Measurements from ENCODE around the gene ATP11A.

Gene ATP11A

DNA sequence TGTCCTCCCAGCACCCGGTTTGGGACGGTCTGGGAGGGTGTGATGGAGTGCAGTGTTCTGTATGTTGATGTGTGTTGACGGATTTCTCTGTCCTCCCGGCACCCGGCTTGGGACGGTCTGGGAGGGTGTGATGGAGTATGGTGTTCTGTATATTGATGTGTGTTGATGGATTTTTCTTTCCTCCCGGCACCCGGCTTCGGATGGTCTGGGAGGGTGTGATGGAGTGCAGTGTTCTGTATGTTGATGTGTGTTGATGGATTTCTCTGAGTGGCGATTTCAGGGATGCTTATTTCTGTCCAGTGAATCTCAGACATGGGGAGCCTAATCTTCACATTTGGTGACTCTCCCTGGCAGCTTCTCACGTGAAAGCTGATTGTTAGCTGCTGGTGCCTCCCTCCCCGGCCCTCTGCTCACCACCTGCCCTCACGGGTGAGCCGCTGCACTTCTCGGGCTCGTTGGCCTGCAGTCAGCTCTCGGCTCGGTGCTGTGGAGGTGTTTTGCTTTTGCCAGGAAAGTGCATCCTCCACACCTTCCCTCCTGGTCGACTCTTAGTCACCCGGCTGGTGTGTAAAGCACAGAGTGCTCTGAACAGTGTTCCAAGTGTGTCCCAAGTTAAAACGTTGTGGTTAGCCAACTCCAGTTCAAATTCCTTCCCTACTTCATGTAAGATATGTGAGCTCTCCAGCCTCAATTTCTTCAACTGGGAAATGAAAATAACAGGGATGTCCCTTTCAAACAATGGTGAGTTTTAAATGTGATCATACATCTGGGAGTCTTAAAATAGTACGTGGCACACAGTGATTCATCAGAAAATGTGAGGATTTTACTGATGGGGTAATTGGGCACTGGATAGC, 54.6 kb downstream of the ATP11A start:
- DNase-seq: peak; percentile 32

DNA sequence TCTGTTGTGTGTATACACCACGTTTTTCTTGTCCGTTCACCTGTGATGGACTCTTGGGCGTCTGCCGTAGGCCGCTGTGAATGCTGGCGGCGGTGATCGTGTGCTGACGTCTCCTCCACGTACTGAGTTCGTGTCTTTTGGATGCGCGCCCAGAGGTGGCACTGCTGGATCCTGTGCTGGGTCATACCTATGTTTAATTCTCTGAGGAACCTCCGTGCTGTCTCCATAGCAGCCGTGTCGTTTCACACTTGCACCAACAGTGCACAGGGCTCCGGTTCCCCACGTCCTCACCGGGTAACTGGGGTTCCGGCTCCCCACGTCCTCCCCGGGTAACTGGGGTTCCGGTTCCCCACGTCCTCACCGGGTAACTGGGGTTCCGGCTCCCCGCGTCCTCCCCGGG, 56.2 kb downstream of the ATP11A start:
- DNase-seq: no peak

DNA sequence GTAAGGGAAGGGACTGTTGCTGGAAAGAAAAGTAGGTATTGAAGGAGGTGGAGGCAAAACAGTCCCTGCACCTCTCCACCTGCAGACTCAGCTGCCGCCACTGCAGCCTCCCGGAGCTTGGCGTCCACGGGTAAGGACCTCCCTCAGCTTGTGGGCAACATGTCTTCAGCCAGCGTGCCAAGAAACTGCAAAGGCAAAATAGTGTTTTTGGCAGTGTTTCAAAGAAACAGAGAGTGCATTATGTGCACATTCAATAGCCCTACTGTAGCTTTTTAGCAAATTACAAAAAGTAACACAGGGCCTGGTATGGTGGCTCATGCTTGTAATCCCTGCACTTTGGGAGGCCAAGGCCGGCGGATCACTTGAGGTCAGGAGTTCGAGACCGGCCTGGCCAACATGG, 57.4 kb downstream of the ATP11A start:
- no peak for DNase-seq

DNA sequence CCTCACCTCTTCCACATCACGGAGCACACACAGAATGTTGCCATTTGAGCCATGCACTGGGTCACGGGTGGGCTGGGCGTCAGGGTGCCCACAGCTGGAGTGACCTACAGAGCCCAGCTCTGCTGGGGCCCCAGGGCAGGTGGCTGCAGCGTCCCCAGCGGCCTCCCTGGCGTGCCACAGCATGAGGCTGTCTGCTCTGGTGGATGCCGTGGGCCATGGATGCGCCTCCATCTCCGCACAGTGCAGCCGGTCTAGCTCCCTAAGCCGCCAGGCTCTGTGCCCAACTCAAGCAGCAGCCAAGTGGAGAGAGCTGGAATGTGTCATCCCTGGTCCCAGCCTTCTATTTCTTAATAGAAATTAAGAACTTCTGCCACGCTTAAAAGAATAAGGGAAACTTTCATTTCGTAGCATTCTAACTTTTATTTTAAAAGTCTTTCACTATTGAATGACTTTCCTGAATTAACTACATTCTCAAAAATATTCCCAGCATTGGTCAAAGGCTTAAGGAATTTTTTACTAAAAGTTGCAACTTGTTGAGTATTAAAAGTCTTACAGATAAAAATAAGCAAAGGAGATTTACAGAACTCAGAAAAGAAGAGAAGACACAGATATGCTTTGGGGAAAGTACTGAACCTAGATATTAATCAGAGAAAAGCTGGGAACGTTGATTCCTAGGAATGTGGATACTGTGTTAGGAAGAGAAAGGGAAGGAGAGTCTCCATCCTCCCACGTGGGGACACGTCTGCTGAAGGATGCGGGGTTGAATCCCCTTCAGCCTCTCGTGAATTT, 59.3 kb downstream of the ATP11A start:
- no peak for DNase-seq

DNA sequence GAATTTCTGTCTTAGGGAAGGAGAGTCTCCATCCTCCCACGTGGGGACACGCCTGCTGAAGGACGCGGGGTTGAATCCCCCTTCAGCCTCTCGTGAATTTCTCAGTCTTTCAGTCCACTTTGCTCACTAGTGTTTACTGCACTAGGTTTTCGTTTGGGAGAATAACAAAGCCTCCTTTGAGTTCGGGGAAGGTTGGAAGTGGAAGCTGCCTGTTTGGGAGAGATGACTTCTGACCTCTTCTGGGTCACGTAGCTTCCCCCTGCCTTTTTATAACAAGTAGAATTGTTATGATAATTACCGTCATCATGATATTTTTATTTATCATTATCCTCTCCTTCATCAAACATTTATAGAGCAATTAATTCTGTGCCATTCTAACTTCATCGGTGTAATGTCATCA, 60.7 kb downstream of the ATP11A start:
- no peak for DNase-seq

DNA sequence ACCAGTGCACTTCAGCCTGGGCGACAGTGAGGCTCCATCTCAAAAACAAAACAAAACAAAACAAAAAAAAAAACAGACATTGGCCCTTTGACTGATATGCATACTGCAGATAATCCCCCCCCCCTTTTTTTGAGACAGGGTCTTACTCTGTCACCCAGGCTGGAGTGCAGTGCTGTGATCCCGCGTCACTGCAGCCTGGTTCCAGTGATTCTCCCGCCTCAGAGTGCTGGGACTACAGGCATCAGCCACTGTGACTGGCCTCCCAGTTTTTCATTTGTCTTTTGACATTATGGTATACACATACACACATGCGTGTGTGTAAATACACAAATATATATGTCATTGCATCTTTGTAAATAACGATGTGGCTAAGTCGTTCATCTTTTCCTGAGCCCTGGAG, 61.8 kb downstream of the ATP11A start:
- no peak for DNase-seq

DNA sequence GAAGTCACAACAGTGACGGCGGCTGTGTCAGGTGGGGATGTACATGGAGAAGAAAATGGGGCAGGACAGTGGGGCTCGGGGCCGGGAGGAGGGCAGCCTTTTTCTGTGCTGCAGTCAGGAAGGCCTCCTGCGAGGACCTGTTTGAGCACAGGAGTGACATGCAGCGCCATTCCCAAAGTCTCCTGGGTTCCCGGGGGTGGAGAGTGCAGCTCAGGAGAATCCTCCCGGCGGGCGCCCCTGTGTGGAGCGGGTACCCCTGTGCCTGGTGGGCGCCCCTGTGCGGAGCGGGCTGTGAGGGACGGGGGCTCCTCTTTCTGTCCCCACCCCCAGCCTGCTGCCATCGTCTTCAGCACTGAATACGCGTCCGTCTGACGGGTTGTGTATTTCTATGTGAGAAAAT, 62.4 kb downstream of the ATP11A start:
- no peak for DNase-seq

DNA sequence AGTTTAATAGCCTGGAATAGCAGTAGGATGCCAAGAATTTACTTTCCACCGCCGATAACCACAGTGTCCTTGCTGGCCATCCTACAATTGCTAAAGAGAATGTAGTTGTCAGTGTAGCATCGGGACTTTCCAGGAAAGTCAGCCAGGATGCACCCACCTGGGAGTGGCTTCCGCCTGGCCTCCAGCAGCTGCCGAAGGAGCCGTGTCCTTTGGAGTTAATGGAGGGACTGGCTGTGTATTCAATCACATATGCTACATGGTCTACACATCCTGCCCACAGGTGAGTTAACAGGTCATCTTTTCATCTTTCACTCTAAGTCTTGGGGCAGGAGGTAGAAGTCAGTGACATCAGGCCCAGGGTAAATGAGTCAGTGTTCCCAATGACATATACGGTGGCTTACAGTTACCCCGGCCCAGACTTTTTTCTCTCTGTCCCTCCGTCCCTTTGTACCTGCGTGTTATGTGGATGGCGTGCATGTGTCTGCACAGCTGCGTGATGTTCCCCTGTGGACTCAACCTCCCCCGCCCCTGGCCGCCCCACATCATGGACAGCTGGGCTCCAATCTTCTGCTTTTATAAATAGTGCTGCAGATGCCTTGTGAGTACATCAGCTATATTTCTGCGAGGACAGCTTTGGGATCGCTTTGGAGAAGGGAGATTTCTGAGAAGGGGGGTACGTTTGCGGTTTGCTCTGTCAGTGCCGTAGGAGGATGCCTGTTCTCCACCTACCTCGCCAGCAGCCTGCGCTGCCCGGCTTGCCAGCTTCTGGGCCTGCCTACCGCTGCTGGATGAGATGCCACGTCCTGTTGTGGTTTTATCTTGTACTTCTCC, 63.1 kb downstream of the ATP11A start:
- no peak for DNase-seq

DNA sequence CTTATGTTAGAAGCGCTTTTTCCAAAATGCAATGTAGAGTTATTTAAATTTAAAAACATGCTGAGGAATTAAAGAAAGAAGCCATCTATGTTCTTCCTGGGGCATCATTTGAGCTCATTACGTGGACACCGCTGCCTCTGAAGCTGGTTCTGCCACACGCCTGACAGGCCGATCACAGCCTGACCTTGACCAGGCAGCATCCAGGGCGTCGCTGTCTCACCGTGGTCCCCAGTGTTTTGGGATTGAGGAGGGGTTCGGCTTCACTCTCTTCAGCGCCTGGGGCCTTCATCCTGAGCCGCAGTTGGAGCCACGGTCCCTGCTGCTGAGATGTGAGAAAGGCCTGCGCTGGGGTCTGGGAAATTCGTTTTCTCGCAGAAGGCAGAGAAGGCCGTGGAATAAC, 64.0 kb downstream of the ATP11A start:
- DNase-seq: no peak

DNA sequence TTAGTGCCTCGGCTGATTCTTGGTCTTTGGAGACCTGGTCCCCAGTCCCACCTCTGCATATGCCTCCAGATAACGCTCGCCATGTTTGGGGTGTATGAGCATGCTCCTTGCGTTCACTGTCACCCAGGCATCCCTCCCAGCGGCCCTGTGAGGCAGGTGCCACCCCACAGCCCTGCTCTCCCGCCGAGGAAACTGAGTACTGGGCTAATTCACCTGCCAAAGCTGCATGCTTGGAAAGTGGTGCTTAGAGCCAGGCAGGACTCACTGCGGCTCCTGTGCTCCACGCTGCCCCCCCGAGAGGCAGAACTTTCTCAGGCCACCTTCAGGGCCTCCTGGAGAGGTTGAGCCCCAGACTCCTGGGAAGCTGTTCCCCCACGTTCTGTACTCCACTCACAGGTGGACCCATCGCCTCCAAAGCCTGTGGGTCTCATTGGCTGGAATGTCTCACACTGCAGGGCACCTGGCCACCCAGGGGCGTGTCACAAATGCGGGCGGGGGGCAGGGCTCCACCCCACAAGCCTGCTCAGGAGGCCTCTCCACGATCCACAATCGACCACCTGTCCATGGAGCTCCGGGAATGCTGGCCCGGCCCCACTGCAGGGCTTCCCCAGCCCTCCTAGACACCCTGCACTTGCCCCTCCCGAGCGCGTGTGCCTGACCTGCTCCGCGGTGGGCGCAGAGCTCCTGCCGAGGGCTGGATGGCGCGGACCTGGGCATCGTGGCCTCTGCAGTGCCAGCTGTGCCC, 64.6 kb downstream of the ATP11A start:
- DNase-seq: no peak

DNA sequence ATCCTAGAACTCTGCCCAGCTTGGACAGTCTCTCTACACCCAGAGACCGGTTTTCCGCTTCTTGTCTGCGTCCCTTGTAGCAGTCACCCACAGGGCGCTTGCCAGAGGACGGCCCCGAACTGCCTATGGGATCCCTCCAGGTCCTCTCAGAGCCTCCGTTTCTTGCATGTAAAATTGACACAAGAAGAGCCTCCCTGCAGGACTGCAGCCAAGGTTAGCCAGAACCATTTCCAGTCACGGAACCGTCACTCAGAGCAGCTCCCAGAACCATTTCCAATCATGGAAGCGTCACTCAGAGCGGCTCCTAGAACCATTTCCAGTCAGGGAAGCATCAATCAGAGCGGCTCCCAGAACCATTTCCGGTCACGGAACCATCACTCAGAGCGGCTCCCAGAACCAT, 65.5 kb downstream of the ATP11A start:
- no peak for DNase-seq

DNA sequence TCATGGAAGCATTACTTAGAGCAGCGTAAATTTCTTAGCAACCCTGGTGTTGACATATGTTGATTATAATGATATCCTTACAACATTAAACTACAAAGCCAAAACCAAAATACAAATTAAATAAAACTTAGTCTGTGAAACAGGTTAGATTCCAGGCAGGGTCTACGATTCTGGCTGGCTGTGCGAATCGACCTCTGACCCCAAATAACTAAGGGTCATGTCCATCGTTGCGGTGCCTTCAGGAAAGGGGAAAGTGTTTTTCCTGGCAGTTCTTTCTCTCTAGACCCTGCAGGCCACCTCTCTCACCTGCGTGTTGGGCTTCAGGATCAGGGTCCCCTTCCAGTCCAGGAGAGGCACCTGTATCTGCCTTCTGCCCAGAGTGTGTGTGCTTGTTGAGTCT, 66.2 kb downstream of the ATP11A start:
- no peak for DNase-seq

DNA sequence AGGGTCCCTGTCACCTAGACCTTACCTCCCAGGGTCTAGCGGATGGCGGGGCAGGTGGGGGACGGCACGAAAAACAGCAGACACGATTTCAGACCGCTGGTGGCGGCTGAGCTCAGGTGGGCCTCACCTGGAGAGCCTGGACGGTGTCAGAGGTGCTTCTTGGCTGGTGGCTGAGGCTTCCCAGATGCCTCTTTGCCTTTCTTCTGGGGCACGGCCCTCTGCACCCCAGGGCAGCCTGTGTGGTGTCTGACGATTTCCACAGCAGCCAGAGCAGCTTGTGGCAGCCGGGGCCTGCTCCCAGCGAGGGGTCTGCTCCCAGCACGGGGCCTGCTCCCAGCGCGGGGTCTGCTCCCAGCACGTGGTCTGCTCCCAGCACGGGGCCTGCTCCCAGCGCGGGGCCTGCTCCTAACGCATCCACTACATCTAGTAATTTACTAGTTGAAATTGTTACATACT, 66.7 kb downstream of the ATP11A start:
- DNase-seq: no peak

DNA sequence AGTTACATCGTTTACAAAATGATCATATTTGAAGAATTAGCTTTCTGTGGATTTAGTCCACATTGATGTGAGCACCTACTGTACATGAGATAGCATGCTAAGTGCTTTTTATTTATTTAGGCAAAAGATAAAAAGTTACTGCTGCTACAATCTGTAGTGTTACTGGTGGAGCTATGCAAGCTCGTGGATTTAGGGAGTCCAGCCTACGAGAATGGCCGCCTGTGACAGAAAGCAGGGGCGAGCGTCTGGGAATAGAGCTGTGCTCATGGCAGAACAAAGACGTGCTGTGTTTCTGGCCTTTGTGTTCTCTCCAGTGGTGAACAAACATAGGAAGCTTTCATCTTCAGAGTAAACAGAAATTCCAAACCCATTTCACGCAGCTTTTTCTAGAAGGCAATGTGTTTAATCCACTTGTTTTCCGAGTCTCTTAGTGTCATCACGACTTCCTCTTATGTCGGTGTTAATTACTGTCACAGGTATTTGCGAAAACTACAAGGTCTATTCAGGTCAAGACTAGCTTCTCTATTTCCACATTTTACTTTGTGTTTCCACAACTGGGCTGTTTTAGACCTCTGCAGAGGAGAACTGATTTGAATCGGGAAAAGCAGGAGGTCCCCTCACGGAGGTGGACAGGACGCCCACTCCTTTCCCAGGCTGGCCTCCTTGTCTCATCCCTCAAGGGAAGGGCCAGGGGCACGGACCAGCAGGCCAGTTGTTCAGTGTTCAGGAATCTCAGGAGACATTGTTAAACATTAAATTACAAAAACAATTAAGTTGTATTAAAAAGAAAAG, 67.3 kb downstream of the ATP11A start:
- DNase-seq: no peak

DNA sequence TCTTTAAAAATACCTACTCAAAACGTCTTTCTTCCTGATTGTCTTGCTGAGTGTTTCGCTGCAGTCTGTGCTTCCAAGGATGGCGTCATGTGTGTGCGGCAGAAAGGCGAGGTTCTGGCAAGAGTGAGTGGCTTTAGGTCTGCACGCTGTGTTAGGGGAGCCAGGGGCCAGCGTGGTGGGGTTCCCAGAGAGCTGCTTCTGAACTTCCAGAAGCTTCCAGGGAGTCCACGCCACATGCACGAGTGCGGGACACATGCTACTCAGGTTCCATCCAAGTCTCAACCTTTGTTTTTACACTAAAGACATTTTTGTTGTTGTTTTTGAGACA, 67.9 kb downstream of the ATP11A start:
- no peak for DNase-seq

DNA sequence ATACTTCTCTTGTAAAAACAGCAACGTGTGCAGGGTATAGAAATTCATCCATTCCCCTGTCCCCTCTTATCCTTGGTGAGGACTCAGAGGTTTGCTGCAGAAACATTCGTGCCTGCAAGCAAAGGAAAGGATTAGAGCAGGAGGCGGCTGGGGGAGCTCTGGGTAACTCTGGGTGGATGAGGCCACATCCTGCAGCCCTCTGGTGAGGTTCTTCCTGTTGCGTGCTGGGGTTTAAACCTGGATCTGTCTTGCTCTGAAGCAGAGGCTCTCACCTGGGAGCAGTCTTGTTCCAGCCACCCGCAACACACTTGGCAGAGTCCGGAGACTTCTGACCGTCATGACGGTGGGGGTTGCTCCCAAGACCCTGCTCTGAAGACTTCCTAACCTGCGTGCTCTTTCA, 69.2 kb downstream of the ATP11A start:
- DNase-seq: no peak

DNA sequence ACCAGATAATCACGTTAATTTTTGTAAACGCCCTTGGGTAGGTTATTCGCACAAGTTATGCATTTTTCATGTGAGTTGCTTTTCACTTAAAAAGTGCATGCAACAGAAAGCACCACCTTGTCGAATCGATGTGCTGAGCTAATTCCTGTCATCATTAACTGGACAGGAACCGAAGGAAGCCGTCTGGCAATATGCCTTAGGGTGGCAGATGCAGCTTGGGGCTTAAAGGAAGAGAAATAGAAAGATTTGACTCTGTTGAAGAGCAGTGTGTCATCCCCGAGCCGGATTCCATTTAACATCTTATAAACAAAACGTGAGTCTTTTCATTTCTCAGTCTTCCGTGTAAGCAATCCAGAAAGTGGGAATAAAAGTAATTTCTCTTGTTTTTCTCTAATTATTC, 70.0 kb downstream of the ATP11A start:
- no peak for DNase-seq

DNA sequence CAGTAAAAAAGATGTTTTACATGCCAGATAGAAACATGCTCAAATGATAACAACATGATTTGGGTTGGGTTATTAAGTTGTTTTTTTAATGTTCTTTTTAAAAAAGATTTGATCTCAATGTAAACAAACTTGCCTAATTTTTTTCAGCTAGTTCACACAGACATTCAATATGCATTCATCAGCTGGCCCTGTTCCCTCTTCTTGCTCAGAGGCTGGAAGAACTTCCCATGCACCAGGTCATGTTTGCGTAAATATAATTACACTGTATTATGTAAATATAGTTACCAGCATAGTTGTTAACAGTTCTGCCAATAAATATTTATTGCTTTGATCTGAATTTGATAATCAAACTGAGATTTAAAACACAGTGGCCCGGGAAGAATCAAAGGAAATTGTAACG, 70.6 kb downstream of the ATP11A start:
- no peak for DNase-seq

DNA sequence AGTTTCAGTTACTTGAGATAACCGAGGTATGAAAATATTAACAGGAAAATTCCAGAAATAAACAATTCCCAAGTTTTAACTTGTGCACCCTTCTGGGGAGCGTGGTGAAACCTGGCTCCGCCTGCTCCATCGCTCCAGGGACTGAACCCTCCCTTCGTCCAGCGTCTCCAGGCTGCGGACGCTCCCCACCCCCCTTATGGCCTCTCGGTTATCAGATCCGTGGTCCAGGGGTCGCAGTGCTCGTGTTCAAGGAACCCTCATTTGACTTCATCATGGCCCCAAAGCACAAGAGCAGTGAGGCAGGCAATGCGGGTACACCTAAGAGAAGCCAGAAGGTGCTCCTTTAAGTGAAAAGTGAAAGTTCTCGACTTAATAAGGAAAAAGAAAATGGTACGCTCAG, 71.1 kb downstream of the ATP11A start:
- no peak for DNase-seq

DNA sequence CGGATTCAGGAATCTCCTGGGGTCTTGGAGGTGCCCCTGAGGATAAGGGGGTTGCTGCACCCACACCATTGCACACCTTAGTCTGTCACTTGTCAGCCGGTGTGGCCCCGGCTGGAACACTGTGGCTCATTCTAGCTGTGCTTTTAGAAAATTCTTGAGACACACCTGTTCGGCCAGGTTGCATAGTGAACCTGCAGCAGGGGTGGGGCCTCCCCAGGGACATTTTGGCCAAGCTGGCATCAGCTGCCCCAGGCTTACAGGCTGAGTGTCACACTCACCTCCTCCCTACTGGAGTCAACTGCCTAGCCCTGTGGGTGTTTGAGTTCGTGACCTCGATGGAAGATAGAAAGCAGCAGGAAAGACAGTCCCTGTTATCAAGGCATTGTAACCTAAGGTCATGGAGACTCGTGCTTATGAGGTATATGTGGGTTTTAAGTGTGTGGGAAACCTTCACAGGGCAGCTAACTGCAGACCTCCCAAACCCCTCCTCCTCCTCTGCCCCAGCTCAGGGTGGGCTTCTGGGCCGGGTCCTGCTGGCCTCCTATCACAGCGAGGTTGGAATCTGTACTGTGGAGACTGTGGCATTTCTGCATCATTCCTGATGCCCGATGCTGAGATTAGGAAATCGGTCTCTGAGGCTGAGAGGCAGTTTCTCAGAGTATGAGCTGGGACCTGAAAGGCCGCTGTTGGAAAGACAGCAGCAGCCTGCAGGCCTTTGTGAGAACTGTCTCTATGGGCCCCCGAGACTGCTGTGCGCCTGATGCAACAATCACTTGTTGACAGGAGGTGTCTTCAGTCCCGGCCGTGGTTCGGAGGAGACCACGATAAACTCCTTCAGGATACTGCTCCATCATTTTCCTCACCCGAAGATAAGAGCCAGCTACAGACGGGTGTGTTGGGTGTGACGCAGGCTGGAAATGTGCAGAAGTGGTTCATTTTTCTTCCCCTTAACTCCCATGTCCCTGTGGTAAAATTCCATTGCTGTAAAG, 72.2 kb downstream of the ATP11A start:
- peak; percentile 70 for DNase-seq

DNA sequence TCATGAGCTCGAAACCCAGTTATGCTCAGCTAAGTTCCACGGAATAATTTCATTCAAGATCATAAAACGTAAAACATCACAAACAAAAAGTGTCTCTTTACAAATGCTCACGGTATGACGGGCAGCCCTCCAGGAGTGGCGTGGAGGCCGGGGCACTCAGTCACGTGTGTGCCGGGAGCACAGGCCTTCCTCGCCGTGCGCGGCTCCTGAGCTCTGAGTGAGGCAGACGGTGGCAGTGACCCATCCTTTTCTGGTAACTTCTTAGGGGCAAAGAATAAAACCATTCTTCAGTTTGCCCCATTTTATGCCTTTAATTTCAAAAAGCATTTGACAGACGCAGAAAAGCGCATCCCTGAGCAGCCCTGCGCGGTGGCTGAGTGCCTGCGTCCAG, 72.8 kb downstream of the ATP11A start:
- no peak for DNase-seq
